Gastroesophageal sphincter (tissue), 4 donors: ENCODE measurements around the gene FAM163B. TPM values are rescaled to one million over a fixed set of nuclear protein-coding genes. Genes with fewer than 3 reads are reported as not detected.

Source experiments
- ATAC-seq: fragments of 150-250 bp; one replicate; pipeline ENCODE4 v1.9.1; 2016; ENCODE audit warnings: mild to moderate bottlenecking, moderate library complexity
- H3K27ac ChIP-seq, 4 donors: fragments of 200-600 bp; sonication (generic) in 3 of 4; 1 replicate in 3 of 4; 2 replicates in 1 of 4; pipeline ENCODE4 v1.5.1; 2016 to 2019
- H3K27me3 ChIP-seq: fragments of 200-600 bp; sonication (generic); one replicate; pipeline ENCODE4 v1.5.1; 2019
- H3K36me3 ChIP-seq, 2 donors: fragments of 200-600 bp; sonication (generic); one replicate each; pipeline ENCODE4 v1.5.1; 2019; ENCODE audit warnings: control low read depth in 1 of 2
- H3K4me1 ChIP-seq, 3 donors: fragments of 200-600 bp; sonication (generic); 1 replicate in 2 of 3; 2 replicates in 1 of 3; pipeline ENCODE4 v1.5.1; 2016 to 2019; ENCODE audit warnings: control low read depth in 2 of 3
- H3K4me3 ChIP-seq, 2 donors: fragments of 200-600 bp; sonication (generic); one replicate each; pipeline ENCODE4 v1.5.1; 2019; ENCODE audit warnings: mild to moderate bottlenecking in 1 of 2, moderate library complexity in 1 of 2
- H3K9me3 ChIP-seq, 3 donors: fragments of 200-600 bp; sonication (generic); one replicate each; pipeline ENCODE4 v1.5.1; 2017 to 2019; ENCODE audit warnings: control low read depth in 2 of 3
- EP300 ChIP-seq: sonication (generic); formaldehyde crosslinking; IDR thresholded peaks from one replicate; pipeline ENCODE4 v1.6.1; 2017; ENCODE audit warnings: antibody characterized with exemption, mild to moderate bottlenecking
- POLR2A ChIP-seq, 2 donors: fragments of 450-650 bp; IDR thresholded peaks; one replicate each; pipeline ENCODE4 v1.6.1; 2017; ENCODE audit warnings: antibody characterized with exemption in 2 of 2, mild to moderate bottlenecking in 2 of 2, moderate library complexity in 1 of 2
- POLR2AphosphoS5 ChIP-seq: sonication (generic); formaldehyde crosslinking; IDR thresholded peaks from one replicate; pipeline ENCODE4 v1.6.1; 2017; ENCODE audit warnings: antibody characterized with exemption
- WGBS, 2 donors: methylation state at CpG; one replicate each; pipeline ENCODE4 v1.1.5; 2018; ENCODE audit warnings: low coverage in 1 of 2; 5-methylcytosine and 5-hydroxymethylcytosine counted together
- total RNA-seq, 4 donors: library from RNA; depleted of rRNA; stranded (reverse); fragments of >200 nt; gene quantifications; one replicate each; pipeline ENCODE4 v1.1.0, GENCODE V29; 2016
- TF ChIP-seq, protein P1 (sequence below), 4 experiments: fragments of 200-600 bp in 2 of 4; fragments of 450-650 bp in 2 of 4; sonication (generic) in 1 of 4; IDR thresholded peaks; one replicate each; pipeline ENCODE4 v1.5.1; 2017 to 2019; ENCODE audit warnings: antibody characterized with exemption in 4 of 4, mild to moderate bottlenecking in 2 of 4, moderate library complexity in 2 of 4

Gene FAM163B
- total RNA-seq, 4 donors from 2014 or later = not detected

GRCh38 chr9:133636902-133637301, 27.7 kb upstream of the FAM163B start:
- no peak overlapping the region for H3K4me3 ChIP-seq
- H3K27ac ChIP-seq = no peak overlapping the region
- H3K4me1 ChIP-seq = peaks cover 0 to 6% (median 0%) of the 10 kb centered on the region in 3 donors
- peaks cover 92% of the 10 kb centered on the region for H3K27me3 ChIP-seq
- no peak for ATAC-seq
- no peaks in the 10 kb centered on the region for H3K9me3 ChIP-seq
- 95% methylated on average over 11 of the region's 12 CpGs; no CpG with 5 or more reads in 1 of the 2 donors for WGBS, 2 donors
- no peaks in the 10 kb centered on the region for H3K36me3 ChIP-seq
- TF ChIP-seq POLR2A (IDR thresholded peaks at IDR 0.05) = no peak
- TF ChIP-seq POLR2AphosphoS5 = no peak
- TF ChIP-seq, protein P1, sequence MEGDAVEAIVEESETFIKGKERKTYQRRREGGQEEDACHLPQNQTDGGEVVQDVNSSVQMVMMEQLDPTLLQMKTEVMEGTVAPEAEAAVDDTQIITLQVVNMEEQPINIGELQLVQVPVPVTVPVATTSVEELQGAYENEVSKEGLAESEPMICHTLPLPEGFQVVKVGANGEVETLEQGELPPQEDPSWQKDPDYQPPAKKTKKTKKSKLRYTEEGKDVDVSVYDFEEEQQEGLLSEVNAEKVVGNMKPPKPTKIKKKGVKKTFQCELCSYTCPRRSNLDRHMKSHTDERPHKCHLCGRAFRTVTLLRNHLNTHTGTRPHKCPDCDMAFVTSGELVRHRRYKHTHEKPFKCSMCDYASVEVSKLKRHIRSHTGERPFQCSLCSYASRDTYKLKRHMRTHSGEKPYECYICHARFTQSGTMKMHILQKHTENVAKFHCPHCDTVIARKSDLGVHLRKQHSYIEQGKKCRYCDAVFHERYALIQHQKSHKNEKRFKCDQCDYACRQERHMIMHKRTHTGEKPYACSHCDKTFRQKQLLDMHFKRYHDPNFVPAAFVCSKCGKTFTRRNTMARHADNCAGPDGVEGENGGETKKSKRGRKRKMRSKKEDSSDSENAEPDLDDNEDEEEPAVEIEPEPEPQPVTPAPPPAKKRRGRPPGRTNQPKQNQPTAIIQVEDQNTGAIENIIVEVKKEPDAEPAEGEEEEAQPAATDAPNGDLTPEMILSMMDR (IDR thresholded peaks at IDR 0.05) = no peak
- TF ChIP-seq EP300 = no peak

GRCh38 chr9:133635533-133636531, 26.6 kb upstream of the FAM163B start, which contains the start of gene DBH:
Gene DBH, plus strand, starts transcription at chr9:133636363. Its CDS starts 9 bp downstream, at chr9:133636372.
- Histone ChIP-seq H3K27me3 (peaks cover 90% of the 10 kb centered on the region), H3K4me1 (peaks cover 0 to 6% (median 0%) of the 10 kb centered on the region in 3 donors), H3K36me3 (no peaks in the 10 kb centered on the region), H3K27ac (no peak within 1 kb of the TSS), H3K4me3 (no peak within 1 kb of the TSS), H3K9me3 (no peaks in the 10 kb centered on the region)
- no peak for ATAC-seq
- WGBS, 2 donors = 20% methylated on average over 1 of the region's 24 CpGs; no CpG with 5 or more reads in 1 of the 2 donors
- no peak for TF ChIP-seq EP300
- TF ChIP-seq, protein P1 (IDR thresholded peaks at IDR 0.05) = no peak
- no peak for TF ChIP-seq POLR2AphosphoS5
- TF ChIP-seq POLR2A (IDR thresholded peaks at IDR 0.05) = no peak

DNA sequence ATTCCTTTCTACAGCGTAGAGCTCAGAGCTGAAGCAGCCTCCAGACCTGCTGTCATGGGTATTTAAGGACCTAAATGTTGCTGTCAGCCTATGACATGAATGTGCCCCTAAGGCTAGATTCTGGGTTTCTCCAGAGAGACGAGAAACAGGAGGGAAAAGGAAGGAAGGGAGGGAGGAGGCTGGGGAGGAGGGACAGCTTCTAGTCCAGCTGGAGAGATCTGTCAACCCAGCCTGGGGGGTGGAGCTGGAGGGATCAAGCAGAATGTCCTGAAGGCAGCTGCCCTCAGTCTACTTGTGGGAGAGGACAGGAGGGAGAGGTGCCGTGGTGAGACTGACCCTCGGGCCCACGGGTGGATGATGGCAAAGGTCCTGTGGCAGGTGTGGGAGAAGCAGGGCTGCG, 25.9 kb upstream of the FAM163B start:
- no peak for ATAC-seq
- H3K4me1 ChIP-seq = peaks cover 0 to 6% (median 0%) of the 10 kb centered on the region in 3 donors
- peaks cover 88% of the 10 kb centered on the region for H3K27me3 ChIP-seq
- TF ChIP-seq POLR2A (IDR thresholded peaks at IDR 0.05) (no peak), EP300 (no peak), POLR2AphosphoS5 (no peak)
- TF ChIP-seq, protein P1 (IDR thresholded peaks at IDR 0.05) = no peak
- H3K4me3 ChIP-seq = no peak overlapping the region
- H3K27ac ChIP-seq = no peak overlapping the region
- no peaks in the 10 kb centered on the region for H3K36me3 ChIP-seq
- WGBS, 2 donors = 30 to 41% methylated on average over 2 to 3 of the region's 6 CpGs
- no peaks in the 10 kb centered on the region for H3K9me3 ChIP-seq

DNA sequence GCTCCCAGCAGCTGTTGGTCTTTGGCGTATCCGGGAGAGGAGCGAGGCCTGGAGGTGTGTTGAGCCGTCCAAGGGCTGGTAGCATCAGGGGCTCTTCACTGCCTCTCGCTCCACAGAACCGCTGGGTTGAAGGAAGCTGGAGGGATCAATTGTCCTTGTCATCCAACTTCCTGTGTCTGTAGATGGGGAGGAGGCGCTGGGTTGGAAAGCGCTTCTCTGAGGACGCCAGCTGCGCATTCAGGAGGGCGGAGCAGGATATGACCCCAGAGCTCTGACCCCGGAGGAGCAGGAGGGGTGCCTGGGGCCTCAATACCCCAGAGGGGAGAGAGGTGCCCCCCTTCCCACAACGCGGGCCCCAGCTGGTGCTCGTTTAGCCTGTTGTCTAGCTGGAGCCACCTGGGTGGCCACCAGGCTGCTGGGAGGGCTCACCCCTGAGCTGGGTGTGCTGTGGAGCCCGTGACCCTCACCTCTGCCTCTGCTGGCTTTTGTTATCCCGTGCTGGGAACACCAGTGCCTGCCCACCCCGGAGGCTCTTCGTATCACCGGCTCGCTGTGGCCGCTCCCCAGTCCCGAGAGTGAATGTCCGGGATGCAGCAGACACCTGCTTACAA, 25.0 kb upstream of the FAM163B start:
- peaks cover 0 to 6% (median 0%) of the 10 kb centered on the region in 3 donors for H3K4me1 ChIP-seq
- TF ChIP-seq, protein P1 (IDR thresholded peaks at IDR 0.05) = no peak
- no peak for TF ChIP-seq POLR2AphosphoS5
- WGBS, 2 donors = 13% methylated on average over 6 of the region's 24 CpGs; no CpG with 5 or more reads in 1 of the 2 donors
- no peaks in the 10 kb centered on the region for H3K9me3 ChIP-seq
- ATAC-seq = no peak
- no peaks in the 10 kb centered on the region for H3K36me3 ChIP-seq
- H3K4me3 ChIP-seq = no peak overlapping the region
- no peak overlapping the region for H3K27ac ChIP-seq
- peaks cover 89% of the 10 kb centered on the region for H3K27me3 ChIP-seq
